LNCAP (cell line): ENCODE results near the gene NFATC1.

Experiments used
- TF ChIP-seq, protein P1 (sequence below): fragments of 450-650 bp; IDR thresholded peaks from 2 replicates; pipeline ENCODE4 v1.5.1; 2017; ENCODE audit warnings: mild to moderate bottlenecking

The NFATC1 gene

DNA sequence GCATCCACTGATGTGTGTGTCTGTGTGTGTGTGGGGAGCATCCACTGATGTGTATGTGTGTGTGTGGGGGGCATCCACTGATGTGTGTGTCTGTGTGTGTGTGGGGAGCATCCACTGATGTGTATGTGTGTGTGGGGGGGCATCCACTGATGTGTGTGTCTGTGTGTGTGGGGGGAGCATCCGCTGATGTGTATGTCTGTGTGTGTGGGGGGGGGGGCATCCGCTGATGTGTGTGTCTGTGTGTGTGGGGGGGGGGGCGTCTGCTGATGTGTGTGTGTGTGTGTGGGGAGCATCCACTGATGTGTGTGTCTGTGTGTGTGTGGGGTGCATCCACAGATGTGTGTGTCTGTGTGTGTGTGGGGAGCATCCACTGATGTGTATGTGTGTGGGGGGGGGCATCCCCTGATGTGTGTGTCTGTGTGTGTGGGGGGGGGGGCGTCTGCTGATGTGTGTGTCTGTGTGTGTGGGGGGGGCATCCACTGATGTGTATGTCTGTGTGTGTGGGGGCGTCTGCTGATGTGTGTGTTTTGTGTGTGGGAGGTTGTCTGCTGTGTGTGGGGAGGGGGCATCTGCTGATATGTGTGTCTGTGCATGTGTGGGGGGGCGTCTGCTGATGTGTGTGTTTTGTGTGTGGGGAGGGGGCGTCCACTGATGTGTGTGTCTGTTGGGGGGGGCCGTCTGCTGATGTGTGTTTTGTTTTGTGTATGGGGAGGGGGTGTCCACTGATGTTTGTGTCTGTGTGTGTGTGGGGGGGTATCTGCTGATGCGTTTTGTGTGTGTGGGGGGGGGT, 125.9 kb downstream of the NFATC1 start:
- TF ChIP-seq, protein P1, sequence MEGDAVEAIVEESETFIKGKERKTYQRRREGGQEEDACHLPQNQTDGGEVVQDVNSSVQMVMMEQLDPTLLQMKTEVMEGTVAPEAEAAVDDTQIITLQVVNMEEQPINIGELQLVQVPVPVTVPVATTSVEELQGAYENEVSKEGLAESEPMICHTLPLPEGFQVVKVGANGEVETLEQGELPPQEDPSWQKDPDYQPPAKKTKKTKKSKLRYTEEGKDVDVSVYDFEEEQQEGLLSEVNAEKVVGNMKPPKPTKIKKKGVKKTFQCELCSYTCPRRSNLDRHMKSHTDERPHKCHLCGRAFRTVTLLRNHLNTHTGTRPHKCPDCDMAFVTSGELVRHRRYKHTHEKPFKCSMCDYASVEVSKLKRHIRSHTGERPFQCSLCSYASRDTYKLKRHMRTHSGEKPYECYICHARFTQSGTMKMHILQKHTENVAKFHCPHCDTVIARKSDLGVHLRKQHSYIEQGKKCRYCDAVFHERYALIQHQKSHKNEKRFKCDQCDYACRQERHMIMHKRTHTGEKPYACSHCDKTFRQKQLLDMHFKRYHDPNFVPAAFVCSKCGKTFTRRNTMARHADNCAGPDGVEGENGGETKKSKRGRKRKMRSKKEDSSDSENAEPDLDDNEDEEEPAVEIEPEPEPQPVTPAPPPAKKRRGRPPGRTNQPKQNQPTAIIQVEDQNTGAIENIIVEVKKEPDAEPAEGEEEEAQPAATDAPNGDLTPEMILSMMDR, result no peak

DNA sequence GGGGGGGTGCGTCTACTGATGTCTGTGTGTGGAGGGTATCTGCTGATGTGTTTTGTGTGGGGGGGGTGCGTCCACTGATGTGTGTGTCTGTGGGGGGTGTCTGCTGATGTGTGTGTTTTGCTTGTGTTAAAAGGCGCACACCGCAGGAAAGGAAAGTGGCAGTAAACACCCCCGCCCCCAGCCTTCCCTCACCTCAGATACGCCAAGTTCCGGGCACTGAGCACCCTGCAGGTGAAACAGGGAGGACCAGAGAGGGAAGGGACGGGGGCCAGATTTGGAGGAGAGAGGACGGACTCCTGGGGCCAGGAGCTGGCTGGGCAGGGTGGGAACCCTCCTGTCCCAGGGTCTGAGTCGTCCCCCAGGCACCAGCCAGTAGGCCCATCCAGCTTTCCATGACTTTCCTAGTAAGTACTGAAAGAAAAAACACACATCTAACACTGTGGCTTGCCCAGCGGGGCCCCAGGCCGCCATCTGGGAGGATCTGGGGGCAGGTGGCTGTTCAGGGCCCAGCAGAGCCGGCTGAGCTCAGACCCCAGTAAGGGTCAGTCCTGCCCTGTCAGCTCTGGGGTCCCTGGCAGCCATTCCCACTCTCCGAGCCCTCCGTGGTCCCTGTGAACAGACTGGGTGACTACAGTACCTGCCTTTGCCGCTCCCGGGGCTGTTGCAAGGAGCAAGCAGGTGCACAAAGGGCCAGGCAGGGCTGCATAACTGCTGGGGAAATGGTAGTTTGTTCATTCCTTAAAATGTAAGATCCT, 126.9 kb downstream of the NFATC1 start:
- TF ChIP-seq, protein P1, result no peak

DNA sequence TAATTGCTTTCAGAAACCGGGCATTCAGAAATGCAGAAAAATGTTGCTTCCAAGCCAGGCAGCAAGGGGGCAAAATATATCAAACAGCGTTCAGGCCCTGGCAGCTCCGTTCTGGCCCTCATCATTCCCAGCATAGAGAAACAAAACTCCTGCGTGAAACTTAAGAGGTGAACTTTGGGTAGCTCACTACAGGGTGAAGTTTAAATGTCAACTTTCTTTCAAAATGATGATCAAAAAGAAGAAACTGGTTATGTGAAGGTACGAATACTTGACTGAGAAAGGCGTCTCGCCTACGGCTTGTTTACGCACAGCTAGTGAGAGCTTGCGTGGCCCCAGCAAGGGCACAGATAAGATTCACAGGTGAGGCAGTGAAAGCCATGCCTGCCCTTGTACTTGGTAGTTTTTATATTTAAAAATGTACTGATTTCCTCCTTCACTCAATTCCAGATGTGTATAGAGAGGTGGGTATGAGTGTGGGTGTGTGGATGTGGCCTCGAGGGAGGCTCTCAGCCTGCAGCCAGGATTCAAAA, 127.5 kb downstream of the NFATC1 start:
- TF ChIP-seq, protein P1, result no peak

DNA sequence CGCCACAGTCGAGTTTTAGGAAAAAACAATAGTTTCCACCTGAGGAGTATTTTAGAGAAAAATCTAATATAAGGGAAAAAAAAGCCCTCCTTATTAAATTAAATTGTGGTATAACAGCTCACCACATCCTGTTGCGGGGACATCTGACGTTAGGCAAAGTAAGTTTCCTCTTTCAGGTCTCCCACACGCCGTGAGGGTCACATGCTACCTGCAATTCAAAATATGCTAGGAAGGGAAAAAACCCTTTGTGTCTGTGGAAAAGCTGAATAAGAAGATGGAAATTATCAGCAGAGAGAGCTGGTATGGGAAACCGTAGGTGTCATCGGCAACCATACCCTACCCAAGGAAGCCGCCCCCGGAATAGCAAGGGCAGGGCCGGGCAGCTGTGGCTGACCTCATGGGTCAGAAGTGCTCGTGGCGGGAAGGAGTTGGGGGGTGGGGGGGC, 128.0 kb downstream of the NFATC1 start:
- TF ChIP-seq, protein P1, result no peak

DNA sequence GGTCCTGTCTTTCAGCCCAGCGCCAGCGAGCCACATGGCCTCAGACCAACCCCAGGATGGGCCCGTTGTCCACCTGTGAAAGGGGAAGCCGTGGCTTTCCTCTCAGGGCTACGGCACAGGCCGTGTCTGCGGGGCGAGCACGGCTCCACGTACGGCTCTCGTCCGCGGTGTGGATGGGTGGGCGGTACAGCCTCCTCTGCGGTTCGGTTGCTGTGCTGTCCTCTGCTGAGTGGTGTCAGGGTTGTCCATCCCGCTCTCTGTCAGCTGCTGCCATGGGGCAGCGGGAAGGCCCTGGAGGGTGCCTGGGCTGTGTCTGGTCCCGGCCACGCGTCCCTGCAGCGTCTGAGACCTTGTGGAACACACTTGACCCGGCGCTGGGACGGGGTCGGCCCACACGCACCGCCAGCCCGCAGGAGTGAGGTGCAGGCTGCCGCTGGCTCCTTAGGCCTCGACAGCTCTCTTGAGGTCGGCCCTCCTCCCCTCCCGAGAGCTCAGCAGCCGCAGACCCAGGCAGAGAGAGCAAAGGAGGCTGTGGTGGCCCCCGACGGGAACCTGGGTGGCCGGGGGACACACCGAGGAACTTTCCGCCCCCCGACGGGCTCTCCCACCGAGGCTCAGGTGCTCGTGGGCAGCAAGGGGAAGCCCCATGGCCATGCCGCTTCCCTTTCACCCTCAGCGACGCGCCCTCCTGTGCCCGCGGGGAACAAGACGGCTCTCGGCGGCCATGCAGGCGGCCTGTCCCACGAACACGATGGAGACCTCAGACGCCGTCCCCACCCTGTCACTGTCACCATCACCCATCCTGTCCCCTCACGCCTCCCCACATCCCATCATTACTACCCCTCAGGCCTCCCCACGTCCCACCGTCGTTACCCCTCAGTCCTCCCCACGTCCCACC, 128.7 kb downstream of the NFATC1 start:
- TF ChIP-seq, protein P1, result no peak

- TF ChIP-seq, protein P1, result no peak
Observed at GRCh38 chr18:79525556-79526467, 130.1 kb downstream of the NFATC1 start.
